GM18520 (cell line): ENCODE data around the gene RHOJ.
"Not testable (repeated sequence)": the region's sequence is repeated elsewhere in the genome, so short reads cannot be mapped to it uniquely, and the experiment has no call there.

ENCODE experiments used
- ATAC-seq: cut with Tn5 transposase; IDR thresholded peaks from one replicate; pipeline ENCODE4 v1.9.1; 2021; ENCODE audit not compliant: unreplicated experiment

RHOJ gene

DNA sequence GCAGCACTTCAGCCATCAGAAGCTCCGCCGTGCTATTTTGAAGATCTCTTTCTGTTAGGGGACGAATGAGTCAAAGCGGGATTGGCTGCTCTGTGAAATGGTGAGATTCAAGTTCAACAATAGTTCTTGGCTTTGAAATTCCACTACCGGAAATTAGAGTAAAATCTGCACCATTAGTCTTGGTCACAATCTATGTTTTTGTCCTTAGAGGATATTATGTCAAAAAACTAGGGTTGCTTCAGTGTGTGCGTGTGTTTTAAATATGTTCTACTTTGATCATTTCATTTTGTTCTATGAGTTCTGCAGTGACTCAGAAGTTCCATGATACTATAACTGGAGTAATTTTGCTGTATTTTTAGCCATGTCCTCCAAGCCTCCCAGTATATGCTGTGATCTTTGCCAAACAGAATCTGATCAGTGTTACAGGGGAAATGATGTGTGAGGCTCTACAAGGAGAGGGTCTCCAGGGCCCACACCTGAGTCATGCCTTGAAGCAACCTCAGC, 91.9 kb downstream of the RHOJ start:
- ATAC-seq: peak; percentile 53

DNA sequence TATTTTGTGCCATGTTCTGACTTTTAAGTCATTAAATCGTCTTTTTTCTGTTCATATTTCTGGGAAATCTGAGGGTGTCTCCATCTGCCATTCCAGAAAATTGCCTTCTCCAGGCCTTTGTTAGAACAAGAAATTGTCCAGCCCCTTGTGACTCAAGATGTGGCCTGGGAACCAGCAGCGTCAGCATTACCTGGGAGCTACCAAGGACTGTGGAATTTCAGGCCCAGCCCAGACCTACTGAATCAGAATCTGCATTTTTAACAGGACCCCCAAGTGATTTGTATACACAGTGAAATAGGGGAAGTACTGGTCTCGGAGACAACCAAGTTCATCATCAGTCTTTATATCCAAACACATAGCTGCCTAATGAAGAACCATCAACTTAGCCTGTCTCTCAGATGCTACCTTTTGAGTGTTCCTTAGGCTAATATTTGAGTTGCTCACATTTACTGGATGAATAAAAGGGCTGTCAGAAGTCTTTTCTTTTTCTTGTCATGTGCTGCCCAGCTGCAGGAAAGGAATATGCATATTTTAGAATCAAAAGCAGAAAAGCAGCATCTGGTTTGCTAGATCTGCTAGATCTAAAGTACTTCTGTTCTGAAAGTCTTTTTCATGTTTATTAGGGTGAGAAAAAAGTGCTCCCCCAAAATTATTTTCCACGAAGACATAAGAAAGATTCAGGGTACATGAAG, 93.3 kb downstream of the RHOJ start:
- no peak for ATAC-seq

DNA sequence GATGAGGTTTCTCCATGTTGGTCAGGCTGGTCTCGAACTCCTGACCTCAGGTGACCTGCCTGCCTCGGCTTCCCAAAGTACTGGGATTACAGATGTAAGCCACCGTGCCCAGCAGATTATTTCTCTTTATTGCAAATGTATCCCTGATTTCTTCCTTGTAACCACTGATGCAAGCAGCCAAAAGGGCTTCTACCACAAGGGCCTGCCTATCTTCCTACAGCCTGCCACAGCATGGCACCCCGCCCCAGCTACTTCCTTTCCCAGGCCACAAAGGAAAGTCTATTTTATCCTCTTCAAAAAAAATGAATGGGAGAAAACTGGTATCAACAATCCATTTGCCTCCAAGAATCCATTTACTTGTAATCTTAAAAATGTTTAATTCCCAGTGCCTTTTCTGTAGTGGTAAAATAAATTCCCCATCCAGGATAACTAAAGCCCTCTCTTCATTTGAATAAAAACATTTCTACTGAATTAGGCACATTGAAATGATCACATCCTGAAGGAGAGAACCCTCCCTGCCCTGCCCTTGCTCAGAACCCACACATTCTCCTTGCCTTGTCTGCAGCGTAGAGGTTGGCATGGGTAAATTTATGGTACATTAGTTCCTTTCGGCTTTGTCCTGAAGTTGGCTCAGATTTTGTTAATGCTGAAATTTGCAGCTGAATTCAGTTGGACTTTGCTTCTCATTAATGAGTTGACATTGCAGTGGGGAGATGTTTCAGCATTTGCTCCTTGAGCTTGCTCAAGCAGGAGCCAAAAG, 95.3 kb downstream of the RHOJ start:
- no peak for ATAC-seq

DNA sequence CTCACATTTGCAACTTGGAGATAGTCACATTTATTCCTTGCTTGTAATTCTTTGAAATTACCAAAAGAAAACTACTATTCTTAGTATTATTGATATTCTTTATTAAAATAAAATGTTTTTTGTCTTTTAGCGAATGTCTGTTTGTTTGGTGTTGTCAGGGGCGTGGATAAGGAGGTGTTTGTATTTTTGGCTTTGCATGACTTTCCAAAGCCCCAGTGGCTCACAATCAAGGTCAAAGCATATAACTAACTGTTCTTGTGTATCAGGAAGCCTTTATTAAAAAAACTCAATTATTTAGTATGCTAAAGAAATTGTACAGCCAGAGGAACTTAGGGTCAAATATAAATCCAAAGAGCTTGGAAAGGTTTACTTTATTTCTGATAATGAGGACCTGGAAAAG, 96.6 kb downstream of the RHOJ start:
- no peak for ATAC-seq

DNA sequence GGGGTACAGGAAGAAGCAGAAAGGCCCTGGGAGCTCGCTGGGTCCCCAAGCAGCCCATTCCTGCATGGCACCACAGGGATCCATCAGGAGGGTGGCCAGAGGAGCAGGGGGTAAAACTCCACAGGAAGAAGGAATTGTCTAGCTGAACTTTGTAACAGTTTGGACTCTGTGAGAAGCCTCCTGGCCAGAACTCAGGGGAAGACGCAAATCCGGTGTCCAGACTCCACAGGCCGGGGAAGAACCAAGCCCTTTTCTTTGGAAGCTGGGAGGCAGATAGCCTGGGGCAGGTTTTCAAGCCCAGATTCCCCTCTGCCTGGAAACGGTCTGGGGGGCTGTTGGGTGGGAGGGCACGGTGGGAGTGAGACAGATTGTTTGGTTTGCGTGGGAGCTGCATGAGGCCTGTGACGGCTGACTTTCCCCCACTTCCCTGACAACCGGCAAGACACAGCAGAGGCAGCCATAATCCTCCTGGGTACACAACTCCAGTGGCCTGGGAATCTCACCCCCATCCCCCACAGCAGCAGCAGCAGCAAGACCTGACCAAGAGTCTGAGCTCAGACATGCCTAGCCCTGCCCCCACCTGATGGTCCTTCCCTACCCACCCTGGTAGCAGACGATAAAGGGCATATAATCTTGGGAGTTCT, 97.8 kb downstream of the RHOJ start:
- ATAC-seq: no peak

DNA sequence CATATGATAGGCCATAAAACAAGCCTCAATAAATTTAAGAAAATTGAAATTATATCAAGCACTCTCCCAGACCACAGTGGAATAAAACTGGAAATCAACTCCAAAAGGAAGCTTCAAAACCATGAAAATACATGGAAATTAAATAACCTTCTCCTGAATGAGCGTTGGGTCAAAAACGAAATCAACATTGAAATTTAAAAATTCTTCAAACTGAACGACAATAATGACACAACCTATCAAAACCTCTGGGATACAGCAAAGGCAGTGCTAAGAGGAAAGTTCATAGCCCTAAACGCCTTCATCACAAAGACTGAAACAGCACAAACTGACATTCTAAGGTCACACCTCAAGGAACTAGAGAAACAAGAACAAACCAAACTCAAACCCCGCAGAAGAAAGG, 100.2 kb downstream of the RHOJ start:
- ATAC-seq: not testable (repeated sequence)

DNA sequence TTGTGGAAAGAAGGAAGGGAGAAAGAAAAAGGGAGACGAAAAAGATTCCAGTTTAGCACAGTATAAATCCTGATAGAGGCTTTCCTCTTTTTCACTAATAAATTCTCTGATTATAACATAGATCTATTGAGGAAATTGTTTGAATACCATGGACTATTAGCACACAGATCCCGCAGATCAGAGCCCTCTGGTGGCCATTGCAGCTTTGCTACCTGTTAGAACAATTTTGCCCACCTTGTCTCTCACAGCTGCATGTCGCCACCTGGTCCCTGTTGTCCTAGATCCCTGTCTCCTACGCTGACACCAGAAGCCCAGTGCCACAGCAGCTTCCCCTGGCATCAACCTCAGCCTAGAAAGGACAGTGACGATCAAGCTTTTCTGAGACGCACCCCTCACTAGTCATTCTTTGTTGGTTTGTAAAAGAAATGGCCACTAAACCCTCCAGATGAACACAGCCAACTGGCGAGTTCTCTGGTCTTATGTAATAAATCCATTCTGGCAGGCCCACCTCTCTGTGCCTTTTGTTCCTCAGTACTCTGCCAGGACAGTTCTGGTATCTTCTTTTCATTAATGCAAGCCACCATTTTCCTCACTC, 104.6 kb downstream of the RHOJ start:
- ATAC-seq: no peak

DNA sequence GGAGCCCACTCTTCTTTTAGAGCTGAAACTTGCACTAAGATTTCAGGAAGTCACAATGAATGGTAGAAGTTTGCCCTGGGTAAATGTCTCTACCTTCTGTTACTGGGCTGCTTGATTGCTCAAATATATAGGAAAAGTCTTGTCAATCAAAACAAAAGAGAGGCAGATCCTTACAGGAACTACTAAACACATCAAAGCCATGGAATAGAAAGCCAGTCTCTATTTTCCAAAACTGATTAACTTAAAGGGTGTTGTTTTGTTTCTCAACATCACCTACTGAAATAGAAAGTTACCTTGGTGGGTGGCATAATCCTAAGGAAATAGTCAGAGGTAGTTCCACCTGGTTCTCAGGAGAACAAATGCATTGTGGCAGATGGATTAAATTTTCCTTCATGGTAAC, 114.6 kb downstream of the RHOJ start, which contains the start of gene GPHB5:
TSS of gene GPHB5 (minus strand) at position 101 of the 400 bp plus-strand sequence. CDS start 1,086 bp downstream, outside the sequence.
- no peak for ATAC-seq

DNA sequence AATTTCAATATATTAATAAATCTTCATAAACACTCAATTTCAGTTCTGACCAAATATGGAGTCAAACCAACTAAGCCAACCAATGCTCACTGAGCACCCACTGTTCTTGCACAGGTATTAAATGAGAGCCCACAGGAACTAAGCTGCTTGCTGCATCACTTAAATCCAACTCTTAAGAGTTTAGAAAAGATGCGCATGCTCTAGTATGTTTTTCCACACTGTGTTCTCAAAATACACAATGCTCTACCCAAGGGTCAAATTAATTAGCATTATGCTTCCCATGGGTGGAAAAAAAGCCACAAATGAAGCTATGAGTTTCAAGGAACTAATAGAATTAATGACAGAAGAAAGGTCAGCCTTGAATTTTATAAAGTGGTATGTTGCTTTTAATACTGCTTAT, 118.2 kb downstream of the RHOJ start:
- no peak for ATAC-seq

DNA sequence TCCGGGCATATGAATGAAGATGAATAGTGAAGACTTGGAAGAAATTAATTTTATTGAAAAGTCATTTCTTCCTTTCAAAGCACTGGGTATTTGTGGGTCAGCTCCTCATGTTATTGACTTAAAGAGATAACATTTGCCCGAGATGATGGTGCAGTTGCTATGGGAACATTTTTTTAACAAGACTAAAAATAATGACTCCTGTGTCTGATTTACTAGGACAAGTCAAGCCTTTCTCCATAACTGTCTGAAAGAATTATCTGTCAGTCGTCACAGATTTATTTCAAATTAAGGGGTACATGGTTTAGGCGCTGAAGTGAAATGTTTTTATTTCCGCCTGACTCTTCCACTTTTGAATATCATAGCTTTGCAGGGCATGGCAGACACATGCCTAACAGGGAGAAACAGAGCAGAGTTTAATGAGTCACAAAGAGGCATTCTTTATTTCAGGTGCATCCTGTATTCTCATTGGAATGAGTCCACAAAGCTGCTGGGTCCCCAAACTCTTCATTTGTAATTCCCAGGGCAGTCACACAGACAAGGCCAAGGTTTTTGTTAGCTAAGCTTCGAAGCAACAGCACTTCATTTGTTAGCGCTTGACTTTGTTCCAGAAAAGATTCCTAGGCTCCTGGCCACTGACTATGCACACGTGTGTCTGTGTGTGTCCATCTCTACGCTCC, 118.8 kb downstream of the RHOJ start:
- ATAC-seq: no peak

DNA sequence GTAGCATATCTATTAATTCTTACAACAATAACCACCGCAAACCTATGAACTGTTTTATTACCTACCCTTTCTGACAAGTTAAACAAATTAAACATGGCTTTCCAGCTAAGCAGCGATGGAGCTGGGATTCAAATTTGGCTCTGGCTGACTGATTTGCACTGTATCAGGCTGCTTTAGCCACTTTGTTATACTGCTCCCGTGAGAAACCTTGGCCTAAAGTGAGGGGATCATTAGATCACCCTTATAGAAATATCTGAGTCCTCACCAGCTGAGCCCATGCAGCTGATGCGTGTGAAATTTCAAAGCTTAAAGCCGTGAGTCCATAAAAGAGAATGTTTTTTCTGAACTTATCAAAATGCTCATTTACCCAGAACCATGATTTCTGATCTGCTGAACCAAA, 122.6 kb downstream of the RHOJ start:
- ATAC-seq: no peak

DNA sequence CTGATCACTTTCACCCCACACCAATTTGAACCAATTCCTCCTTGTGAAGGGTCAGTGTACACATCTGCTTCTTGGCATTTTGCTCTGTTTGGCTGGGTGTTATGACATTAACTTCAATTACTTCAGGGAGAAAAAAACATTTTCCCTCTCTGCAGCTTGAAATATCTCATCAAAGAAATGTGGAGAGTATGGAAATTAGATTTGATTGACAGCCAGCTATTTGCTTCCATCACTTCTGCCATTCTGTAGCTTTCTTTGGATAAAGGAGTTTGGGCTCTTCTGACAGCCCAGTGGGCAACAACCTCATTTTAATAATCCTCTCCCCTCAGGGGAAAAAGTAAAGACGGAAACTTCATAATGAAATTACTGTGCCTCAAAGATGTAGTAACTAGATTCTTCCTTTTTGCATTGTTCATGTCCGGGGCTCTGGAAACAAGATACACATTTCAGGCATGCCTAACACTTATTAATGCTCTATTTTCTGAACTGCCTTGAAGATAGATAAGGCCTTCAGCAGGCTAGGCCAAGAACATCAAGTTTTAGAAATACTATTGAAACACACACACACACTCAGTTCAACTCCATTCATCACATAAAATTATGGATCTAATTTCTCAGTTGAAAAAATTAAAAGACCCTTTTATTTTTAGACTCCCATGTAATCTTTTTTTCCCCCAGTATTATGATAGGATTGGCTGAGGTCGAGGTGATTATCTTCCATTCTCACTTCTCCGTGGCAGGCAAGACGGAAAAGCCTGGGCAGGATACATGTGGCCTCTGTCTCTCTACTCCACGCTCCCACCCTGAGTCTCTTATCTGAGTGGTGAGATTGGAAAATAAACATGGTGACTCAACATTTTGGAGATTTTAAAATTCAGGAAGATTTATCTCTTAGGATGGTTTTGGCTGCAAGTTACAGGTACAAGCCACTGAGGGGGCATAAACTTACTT, 124.8 kb downstream of the RHOJ start:
- no peak for ATAC-seq

DNA sequence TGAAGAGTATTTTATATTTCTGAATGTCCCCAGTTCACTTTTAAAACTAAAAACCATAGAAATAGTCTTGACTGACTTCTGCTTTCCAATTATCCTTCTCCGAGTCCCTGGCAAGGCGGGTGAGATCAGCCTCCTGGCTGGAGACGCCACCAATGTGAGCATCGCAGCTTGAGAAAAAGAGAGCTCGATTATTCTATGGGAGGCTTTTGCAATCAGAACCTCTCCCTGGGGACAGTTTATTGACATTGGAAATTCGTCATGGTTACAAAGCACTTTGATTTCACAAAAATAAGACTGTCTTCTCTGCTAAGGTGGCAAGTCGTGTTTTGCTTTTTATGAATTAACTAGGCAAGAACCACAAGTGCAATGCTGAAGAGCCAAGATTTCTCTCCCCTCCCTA, 138.1 kb downstream of the RHOJ start:
- ATAC-seq: no peak
